Coronary artery (tissue), 2 donors: ENCODE measurements around the gene NLGN2.

ENCODE experiments used
- DNase-seq: peaks from one replicate; pipeline ENCODE4 v3.0.0-alpha.2; 2017; ENCODE audit warnings: low spot score
- H3K27ac ChIP-seq, 2 donors: fragments of 200-600 bp; sonication (generic); one replicate each; pipeline ENCODE4 v1.5.1; 2016 to 2019
- H3K4me3 ChIP-seq: fragments of 200-600 bp; sonication (generic); 2 replicates; pipeline ENCODE4 v1.5.1; 2016; ENCODE audit warnings: mild to moderate bottlenecking, moderate library complexity
- TF ChIP-seq, protein P1 (sequence below): fragments of 200-600 bp; sonication (generic); IDR thresholded peaks from one replicate; pipeline ENCODE4 v1.5.1; 2019; ENCODE audit warnings: antibody characterized with exemption

The NLGN2 gene

DNA sequence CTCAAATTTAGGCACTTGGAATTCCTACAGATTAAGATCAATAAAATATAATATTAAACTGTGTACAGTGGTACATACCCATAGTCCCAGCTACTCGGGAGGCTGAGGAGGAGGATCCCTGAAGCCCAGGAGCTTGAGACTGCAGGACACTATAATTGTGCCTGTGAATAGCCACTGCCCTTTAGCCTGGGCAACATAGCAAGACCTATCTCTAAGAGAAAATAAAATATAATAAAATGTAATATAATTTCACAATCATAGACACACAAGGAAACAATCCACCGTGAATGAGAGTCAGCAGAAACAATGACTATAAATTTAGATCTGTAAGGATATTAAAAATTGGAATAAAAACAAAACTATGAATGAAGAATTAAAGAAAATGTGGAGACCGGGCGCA is 36.8 kb upstream of the NLGN2 start:
- no peak overlapping the region for H3K4me3 ChIP-seq
- H3K27ac ChIP-seq = no peak overlapping the region
- DNase-seq = no peak
- TF ChIP-seq, protein P1, sequence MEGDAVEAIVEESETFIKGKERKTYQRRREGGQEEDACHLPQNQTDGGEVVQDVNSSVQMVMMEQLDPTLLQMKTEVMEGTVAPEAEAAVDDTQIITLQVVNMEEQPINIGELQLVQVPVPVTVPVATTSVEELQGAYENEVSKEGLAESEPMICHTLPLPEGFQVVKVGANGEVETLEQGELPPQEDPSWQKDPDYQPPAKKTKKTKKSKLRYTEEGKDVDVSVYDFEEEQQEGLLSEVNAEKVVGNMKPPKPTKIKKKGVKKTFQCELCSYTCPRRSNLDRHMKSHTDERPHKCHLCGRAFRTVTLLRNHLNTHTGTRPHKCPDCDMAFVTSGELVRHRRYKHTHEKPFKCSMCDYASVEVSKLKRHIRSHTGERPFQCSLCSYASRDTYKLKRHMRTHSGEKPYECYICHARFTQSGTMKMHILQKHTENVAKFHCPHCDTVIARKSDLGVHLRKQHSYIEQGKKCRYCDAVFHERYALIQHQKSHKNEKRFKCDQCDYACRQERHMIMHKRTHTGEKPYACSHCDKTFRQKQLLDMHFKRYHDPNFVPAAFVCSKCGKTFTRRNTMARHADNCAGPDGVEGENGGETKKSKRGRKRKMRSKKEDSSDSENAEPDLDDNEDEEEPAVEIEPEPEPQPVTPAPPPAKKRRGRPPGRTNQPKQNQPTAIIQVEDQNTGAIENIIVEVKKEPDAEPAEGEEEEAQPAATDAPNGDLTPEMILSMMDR = no peak

DNA sequence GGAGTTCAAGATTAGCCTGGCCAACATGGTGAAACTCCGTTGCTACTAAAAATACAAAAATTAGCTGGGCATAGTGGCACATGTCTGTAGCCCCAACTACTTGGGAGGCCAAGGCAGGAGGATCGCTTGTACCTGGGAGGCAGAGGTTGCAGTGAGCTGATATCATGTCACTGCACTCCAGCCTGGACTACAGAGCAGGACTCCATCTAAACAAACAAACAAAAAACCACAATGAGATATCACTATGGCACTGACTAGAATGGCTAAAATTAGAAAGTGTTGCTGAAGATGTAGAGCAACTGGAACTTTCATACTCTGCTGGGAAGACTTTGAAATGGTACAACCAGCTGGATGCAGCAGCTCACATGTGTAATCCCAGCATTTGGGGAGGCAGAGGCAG is 33.3 kb upstream of the NLGN2 start:
- TF ChIP-seq, protein P1 = no peak
- Histone ChIP-seq H3K4me3 (no peak overlapping the region), H3K27ac (no peak overlapping the region)
- DNase-seq = no peak

DNA sequence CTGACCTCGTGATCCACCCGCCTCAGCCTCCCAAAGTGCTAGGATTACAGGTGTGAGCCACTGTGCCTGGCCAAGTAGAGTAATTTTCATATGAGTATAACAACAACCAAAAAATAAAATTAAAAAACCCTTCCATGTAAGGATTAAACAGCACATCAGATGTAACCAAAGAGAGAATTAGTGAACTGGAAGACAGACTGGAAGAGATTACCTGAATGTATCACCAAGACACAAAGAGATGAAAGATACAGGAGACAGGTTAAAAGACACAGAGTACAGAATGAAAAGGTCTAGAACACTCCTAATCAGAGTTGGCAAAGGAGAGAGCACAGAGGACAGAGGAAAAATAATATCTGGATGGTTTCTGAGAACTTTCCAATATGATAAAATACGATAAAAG is 28.5 kb upstream of the NLGN2 start:
- Histone ChIP-seq H3K4me3 (no peak overlapping the region), H3K27ac (no peak overlapping the region)
- TF ChIP-seq, protein P1 = no peak
- no peak for DNase-seq

DNA sequence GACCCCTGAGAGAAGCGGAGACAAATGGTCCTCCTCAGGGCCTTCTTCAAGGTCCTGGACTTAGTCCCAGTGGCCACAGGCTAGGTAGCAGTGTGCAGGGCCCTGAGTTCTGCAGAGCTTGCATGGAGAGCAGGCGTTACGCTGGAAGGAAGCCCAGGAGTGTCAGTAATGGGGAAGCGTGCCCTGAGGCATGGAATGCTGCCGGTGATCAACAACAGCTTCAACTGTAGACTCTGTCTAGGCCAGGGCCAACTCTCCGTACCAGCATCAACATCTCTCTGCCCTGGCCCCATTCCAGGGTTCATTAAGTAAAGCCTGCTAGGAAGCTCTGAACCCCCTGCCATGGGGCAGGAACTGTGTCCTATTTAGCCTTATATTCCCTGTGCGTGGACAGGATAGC is 27.3 kb upstream of the NLGN2 start:
- H3K27ac ChIP-seq = peak overlapping the region in 1 of 2 donors; percentile 26
- peak overlapping the region; percentile 79 for H3K4me3 ChIP-seq
- no peak for DNase-seq
- TF ChIP-seq, protein P1 = no peak

DNA sequence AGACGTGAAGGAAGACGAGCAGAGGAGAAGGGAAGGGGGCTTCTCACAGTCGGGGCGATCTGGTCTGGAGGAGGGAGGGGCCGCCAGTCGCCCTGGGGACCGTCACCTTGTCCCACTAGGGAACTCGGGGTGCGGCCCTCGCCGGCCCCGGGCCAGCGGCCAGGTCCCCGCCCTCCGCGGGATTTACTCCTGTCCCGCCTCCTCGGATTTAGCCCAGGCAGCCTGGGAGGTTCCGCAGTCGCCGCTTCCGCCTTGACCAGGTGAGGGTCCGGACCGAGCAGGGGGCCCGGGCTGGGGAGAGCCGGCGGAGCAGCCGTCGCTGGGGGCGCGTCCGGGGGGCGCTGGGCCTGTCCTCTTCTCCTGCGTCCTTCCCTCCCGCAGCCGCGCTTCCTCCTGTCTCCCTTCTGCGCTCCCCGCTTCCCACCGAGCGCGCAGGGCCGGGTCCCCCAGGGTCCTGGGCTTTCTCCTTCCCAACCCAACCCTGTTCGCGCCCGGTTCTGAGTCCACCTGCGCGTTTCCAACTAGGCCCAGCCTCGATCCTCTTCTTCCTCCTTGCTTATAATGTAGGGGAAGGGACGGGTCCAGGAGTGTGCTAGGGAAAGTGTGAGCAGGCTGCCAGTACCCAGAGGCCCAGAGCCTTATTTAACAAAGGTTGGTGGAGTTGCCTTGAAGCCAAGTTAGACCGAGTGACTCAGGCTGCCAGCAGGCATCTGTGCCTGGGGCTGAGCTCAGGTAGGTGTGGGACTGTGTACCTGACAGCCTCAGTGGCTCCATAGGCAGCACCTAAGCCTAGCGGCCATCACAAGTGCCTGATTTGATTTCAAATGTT is 26.6 kb upstream of the NLGN2 start, which contains the start of gene TNK1:
TNK1 (plus strand) TSS at position 235 of the 829 bp plus-strand sequence. CDS start 1,838 bp downstream, outside the sequence.
- no peak for DNase-seq
- Histone ChIP-seq H3K27ac (peak within 1 kb of the TSS in 1 of 2 donors; percentile 26), H3K4me3 (peak within 1 kb of the TSS; percentile 79)
- TF ChIP-seq, protein P1 = no peak

DNA sequence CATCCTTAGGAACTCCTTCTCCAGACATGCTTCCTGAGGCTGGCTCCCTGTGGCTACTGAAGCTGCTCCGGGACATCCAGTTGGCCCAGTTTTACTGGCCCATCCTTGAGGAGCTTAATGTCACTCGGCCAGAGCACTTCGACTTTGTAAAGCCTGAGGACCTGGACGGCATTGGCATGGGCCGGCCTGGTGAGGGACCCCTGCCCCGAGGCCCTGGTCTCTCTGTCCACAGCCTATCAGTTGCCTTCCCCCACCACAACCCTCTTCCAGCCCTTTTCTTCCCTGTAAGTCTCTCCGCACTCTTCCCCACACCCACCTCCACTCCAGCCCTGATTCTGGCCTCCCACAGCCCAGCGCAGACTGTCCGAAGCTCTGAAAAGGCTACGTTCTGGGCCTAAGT is 24.7 kb upstream of the NLGN2 start:
- TF ChIP-seq, protein P1 = no peak
- Histone ChIP-seq H3K4me3 (no peak overlapping the region), H3K27ac (no peak overlapping the region)
- no peak for DNase-seq

DNA sequence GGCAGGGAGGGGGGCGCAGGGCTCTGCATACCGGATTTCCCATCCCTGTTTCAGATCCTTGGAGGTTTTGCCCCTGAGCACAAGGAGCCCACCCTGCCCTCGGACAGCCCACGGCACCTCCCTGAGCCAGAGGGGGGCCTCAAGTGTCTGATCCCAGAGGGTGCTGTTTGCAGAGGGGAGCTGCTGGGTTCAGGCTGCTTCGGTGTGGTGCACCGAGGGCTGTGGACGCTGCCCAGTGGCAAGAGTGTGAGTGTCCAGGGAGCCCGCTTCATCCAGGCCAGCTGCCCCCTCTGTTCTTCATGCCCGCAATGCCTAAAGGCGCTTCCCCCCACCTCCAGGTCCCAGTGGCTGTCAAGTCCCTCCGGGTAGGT is 24.3 kb upstream of the NLGN2 start:
- no peak for DNase-seq
- TF ChIP-seq, protein P1 = no peak
- Histone ChIP-seq H3K27ac (peak overlapping the region in 1 of 2 donors; percentile 61), H3K4me3 (peak overlapping the region; percentile 77)
